Renal cortical epithelial cell (primary cell): Measurements from ENCODE around the gene MPPED2. TPM values are rescaled to one million over a fixed set of nuclear protein-coding genes. Genes with fewer than 3 reads are reported as not detected.

Experiments
- DNase-seq: peaks from one replicate; pipeline ENCODE4 v3.0.0-alpha.2; 2011; ENCODE audit warnings: low read depth
- total RNA-seq: library from RNA; depleted of rRNA; stranded (reverse); fragments of >200 nt; gene quantifications from 2 replicates; pipeline ENCODE4 v1.2.3, GENCODE V29; 2014

Gene MPPED2
- total RNA-seq, 1 donor from 2014 or later, result 0.10 TPM

DNA sequence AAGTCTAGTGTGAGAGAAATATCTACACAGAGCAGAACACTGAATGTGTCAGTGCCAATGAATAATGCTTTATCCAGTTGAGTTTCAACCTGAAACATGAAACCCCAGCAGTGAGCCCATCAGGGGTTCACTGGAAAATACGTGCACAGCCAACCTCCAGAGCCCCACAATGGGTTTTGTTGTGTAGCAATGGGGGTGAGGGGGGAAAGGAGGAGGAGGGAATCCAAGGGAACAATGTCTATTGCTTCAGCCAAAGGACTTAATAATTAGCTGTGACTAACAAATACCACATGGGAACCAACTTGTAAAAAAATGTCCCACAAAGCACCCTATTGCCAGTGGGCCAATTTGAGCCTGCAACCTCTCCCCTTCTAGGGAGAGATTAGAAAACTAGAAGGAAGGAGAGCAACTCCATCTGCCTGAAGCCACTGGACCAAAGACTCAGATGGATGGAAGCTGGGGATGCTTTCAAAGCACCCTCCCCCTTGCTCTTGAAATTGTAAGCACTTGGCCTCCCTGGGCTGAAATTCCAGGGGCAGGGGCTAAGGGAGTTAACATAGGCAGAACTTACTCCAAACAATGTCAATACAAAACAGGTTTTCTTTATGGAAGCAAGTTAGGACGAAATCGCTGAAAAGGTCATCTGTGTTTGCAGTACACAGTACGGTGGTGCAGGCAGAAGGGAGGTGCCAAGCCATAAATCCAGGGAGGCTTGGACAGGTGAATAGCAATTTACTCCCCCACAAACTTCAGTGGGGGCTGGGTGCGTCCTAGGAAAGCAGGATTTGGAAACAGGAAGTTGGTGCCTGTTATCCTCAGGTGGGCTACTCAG is 163.5 kb downstream of the MPPED2 start:
- peak; percentile 92 for DNase-seq

DNA sequence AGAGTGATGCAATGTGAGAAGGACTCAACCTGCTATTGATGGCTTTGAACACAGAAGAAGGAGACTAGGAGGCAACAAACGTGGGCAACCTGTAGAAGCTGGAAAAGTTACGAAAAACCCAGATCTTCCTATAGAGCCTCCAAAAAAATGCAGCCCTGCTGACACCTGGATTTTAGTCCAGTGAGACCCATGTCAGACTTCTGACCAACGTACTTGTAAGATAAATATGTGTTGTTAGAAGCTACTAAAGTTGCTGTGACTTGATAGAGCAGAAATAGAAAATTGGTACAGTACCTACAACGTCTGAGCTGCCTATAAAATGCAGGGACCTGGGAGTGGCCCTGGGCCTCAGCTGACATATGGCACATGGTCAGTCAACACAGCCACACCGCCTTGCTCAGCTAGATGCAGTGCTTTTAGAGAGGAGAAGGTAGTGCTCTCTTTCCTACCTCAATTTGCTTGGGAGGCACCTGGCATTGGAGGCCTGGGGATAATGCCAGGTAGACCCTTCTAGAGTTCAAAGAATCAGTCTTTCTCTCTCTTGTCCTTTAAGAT is 165.8 kb downstream of the MPPED2 start:
- DNase-seq, result no peak

GRCh38 chr11:30414806-30415205 is 171.3 kb downstream of the MPPED2 start:
- no peak for DNase-seq

DNA sequence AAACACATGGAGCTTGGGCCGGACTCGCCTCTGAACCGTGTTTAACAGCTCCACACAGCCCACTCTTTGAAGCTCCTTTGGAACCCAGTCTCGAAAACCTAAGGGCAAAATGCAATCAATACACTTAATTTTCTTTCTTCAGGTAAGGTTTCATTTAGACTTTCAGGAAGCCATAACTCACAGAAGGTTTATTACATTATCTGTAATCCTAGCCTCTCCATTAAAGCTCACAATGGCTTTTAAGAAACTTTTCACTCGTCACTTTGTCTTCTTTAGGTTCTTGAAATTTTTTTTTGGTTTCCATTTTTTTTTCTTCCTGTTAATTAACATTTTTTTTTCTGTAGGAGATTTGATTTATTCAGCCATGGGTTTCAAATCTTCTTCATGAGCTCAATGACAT is 171.9 kb downstream of the MPPED2 start:
- no peak for DNase-seq

DNA sequence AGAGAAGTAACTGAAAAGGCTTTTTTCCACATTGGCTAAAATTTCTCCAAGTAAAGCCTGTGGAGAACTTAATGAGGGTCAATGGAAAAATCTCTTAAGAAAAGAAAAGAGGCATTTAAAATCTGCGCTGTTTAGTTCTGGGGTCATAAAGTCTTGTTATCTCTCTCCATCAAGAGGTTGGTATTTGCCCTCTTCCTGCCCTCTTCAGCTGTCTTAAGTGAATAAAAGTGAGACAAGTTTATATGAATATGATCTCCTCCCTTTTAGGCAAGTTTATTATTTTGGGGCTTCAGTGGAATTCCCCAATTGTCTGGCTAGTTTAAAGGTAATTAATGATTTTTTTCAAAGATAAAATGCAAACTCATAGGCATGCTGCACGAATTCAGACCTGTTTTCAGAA is 173.6 kb downstream of the MPPED2 start:
- DNase-seq, result no peak

GRCh38 chr11:30411383-30411782 is 174.8 kb downstream of the MPPED2 start:
- peak; percentile 26 for DNase-seq

DNA sequence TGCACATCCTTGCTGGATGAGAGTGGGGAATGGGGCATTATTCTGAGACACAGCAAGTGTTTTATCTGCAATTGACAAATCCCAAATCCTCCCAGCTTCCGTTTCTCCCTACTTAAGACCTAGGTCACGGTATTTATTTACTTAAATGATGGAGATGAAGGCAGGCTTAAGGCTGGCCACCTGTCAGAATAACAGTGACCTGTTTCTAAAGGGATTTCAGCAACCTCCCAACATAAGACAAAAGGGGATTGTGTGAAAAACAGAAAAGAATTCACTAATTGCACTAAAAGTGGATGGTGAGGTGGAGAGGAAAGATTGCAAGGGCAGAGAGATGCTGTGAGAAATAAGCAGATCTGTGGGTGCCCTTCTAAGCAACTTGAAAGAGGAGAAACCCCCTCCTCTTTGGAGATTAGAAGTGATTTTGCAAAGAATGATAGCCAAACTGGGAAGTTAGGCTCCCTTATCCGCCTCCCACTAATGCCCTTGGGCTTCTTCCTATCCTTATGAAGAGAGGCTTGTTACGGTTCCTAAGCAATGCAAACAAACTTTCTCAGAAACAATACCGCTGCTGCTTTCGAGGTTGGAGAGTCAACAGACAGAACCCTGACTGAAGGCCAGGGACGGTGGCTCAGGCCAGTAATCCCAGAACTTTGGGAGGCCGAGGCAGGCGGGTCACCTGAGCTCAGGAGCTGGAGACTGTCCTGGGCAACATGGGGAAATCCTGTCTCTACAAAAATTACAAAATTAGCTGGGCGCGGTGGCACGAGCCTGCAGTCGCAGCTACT is 179.0 kb downstream of the MPPED2 start:
- DNase-seq, result peak; percentile 58

GRCh38 chr11:30405385-30405784 is 180.8 kb downstream of the MPPED2 start:
- DNase-seq, result no peak

- DNase-seq, result no peak
These were observed 182.0 kb downstream of the MPPED2 start for GRCh38 chr11:30404136-30404535.

- no peak for DNase-seq
These were observed 190.4 kb downstream of the MPPED2 start for GRCh38 chr11:30395751-30396150.

GRCh38 chr11:30393012-30393411 is 193.1 kb downstream of the MPPED2 start:
- DNase-seq, result no peak

- peak; percentile 70 for DNase-seq
These were observed 193.8 kb downstream of the MPPED2 start for GRCh38 chr11:30392221-30392784.

DNA sequence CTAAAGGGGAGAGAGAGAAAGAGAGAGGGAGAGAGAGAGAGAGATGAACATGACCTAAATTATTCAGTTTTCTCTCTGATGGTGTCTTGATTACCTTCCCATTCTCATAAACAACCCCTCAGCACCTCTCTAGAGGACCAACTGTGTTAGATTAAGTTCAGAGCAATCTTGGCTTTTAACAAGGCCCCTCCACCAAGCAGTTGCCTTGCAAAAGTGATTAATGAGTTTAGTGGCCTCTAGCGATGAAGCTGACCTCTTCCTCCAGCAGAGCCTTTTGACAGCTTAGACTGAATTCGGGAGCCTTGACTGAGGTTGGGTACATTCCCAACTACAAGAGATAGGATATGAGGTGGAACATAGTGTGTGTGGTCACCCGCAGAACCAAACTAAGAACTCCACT is 197.2 kb downstream of the MPPED2 start:
- DNase-seq, result no peak

DNA sequence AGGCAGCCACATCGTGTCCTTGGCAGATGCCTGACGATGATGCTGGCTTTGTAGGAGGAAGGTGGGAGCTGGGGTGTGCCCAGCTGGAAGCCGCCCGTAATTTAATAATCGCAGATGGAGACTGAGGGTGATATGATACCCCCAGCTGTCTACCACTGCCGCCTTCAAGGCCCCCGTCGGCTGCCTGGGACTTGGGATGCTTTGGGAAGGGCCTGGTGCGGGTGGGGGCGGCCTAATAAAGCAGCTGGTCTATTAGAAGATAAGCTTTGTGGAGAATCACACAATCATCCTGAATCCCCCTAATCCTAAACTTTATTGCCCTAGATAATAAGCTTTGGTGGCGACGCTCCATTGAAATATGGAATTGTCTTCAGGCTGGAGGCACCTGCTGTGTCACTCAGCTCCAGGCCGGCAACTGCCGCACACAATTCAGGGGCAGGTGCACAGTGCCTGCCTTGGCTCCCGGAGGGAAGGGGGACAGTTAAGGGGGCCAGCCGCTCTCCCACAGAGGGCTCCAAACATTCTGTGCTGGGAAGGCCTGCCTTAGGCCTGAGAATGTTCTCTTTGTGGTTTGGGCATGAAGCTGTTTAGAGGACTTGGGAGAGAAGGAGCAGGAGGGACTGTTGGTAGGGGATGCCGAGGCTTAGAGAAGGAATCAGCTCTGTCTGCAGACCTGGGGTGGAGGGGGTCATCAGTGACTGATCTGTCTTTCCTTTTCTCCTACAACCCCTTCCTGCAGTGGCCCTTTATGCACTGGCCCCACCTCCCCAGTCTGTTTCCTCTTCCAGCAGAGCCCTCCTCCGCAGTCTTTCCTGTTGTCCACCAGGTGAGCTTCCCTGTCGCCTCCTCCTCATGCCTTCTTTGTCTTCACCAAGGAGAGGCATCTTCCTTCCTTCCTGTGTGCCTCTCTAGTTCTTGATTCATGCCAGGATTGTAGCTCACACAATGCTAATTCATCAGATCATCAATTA is 198.0 kb downstream of the MPPED2 start:
- DNase-seq, result no peak

- DNase-seq, result no peak
These were observed 204.3 kb downstream of the MPPED2 start for GRCh38 chr11:30381879-30382278.

GRCh38 chr11:30380846-30381245 is 205.3 kb downstream of the MPPED2 start:
- no peak for DNase-seq

GRCh38 chr11:30377347-30377746 is 208.8 kb downstream of the MPPED2 start:
- DNase-seq, result no peak

DNA sequence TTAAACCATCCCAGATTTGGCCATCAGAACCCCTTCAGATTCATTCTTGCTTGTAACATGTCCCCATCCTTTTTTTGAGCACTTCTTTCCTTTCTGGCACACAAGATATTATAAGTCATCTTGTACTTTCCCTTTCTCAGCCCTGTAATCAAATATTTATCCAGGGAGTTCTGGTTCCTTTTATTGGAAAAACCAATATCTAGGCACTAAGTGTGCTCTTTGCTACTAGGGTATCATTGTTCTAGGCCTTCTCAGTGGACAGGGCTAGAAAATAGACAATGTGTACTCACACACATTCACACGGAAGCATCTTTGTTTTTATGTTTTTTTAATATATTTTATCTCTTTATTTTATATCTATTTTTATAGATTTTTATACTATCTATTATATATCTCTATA is 216.0 kb downstream of the MPPED2 start:
- no peak for DNase-seq

DNA sequence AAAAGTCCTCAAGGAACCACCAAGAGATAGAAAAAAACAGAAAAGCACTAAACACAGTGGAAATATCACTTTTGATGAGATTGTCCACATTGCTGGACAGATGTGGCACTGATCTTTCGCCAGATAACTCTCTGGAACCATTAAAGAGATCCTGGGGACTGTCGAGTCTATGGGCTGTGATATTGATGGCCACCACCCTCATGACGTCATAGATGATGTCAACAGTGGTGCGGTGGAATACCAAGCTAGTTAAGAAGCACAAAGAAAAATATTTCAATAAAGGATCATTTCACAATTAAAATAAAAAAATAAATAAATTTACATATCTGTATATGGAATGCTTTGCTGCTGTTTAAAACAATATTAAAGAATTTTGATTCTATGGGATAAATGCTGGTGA is 217.8 kb downstream of the MPPED2 start:
- no peak for DNase-seq

DNA sequence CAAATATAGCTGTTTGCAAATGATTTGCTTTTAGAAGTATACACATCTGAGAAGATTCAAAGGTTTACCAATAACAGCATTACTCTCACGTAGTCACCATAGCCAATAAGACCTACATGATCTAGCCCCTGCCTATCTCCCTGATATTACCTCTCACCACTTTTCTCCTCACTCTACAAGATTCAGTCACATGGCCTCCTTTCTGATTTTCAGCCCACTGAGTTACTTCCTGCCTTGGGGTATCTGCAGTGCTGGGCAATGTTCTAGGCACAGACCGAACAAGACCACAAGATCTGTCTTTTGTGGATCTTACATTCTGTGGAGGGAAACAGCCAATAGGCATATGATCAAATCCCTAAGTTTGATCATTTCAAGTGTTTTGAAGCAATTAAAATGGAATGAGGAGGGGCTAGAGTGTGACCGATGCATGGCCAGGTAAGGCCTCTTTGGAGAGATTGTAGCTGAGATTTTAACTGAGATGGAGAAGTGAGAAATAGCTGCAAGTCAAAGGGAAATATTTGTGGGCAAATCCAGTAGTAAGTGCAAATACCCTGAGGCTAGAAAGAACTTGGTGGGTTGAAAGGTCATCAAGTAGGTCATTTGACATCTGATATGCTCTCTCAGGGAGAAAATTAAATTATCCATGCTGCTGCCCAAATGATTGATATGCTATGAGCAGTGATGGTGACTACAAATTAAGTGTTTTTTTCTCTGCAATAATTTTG is 220.2 kb downstream of the MPPED2 start:
- no peak for DNase-seq
